Renal cortex interstitium (tissue), 11 donors: ENCODE data around the gene VCPKMT. TPM values are rescaled to one million over a fixed set of nuclear protein-coding genes. Genes with fewer than 3 reads are reported as not detected.
A peak's percentile ranks its signal among the peaks of the same experiment; 100 is the strongest.
"Not testable (repeated sequence)": the region's sequence is repeated elsewhere in the genome, so short reads cannot be mapped to it uniquely, and the experiment has no call there.

Source experiments
- DNase-seq, 11 donors: peaks; one replicate each; pipeline ENCODE4 v3.0.0-alpha.2; 2013; ENCODE audit warnings: low read depth in 9 of 11, low spot score in 4 of 11; ENCODE audit errors: extremely low read depth in 1 of 11
- polyA plus RNA-seq, 3 donors: library from polyadenylated mRNA; unstranded; fragments of 120-200 nt; gene quantifications; one replicate each; pipeline ENCODE4 v1.2.1, GENCODE V29; 2013; ENCODE audit not compliant: insufficient read length in 3 of 3

VCPKMT gene
- polyA plus RNA-seq, 3 donors, result 13.1 to 16.5 (median 13.8) TPM

GRCh38 chr14:50099335-50099734, 17.0 kb downstream of the VCPKMT start:
- no peak for DNase-seq

GRCh38 chr14:50095895-50096294, 20.5 kb downstream of the VCPKMT start:
- DNase-seq, result no peak

- no peak for DNase-seq
Measured at GRCh38 chr14:50094056-50094755, 22.2 kb downstream of the VCPKMT start.

GRCh38 chr14:50093496-50093895, 22.9 kb downstream of the VCPKMT start:
- no peak for DNase-seq

- DNase-seq, result no peak
Measured at GRCh38 chr14:50092006-50092555, 24.3 kb downstream of the VCPKMT start.

- no peak for DNase-seq
Measured at GRCh38 chr14:50091240-50091913, 25.0 kb downstream of the VCPKMT start.

- no peak for DNase-seq
Measured at GRCh38 chr14:50089208-50089607, 27.2 kb downstream of the VCPKMT start.

GRCh38 chr14:50088731-50089130, 27.6 kb downstream of the VCPKMT start:
- no peak for DNase-seq

GRCh38 chr14:50088117-50088515, 28.3 kb downstream of the VCPKMT start:
- DNase-seq, result no peak

GRCh38 chr14:50087341-50088116, 28.8 kb downstream of the VCPKMT start:
- DNase-seq, result no peak

- no peak for DNase-seq
Measured at GRCh38 chr14:50086321-50086711, 30.1 kb downstream of the VCPKMT start.

GRCh38 chr14:50085570-50086320, 30.6 kb downstream of the VCPKMT start:
- DNase-seq, result no peak

GRCh38 chr14:50084666-50085065, 31.7 kb downstream of the VCPKMT start:
- no peak for DNase-seq

- no peak for DNase-seq
Measured at GRCh38 chr14:50083467-50084337, 32.7 kb downstream of the VCPKMT start.

- no peak for DNase-seq
Measured at GRCh38 chr14:50082784-50083466, 33.4 kb downstream of the VCPKMT start.

GRCh38 chr14:50082308-50082742, 34.0 kb downstream of the VCPKMT start:
- peak in 2 of 11 donors; percentile 33 for DNase-seq

- DNase-seq, result not testable (repeated sequence)
Measured at GRCh38 chr14:50079103-50079502, 37.3 kb downstream of the VCPKMT start.
